NCI-H524 (cell line): ENCODE results near the gene TCEANC.
"Not testable (repeated sequence)": the region's sequence is repeated elsewhere in the genome, so short reads cannot be mapped to it uniquely, and the experiment has no call there.

Experiments used
- DNase-seq, 2 experiments: peaks; one replicate each; lab custom pipeline; 2025; lab: John Stamatoyannopoulos, UW

The TCEANC gene

GRCh38 chrX:13658602-13659001 lies 5.7 kb downstream of the TCEANC start:
- DNase-seq, result peak; percentile 7 to 45

- no peak for DNase-seq
Observed at GRCh38 chrX:13659063-13659462, 6.1 kb downstream of the TCEANC start.

GRCh38 chrX:13661735-13662288 lies 8.9 kb downstream of the TCEANC start:
- no peak for DNase-seq

- no peak for DNase-seq
Observed at GRCh38 chrX:13662355-13662791, 9.4 kb downstream of the TCEANC start.

GRCh38 chrX:13664020-13664419 lies 11.1 kb downstream of the TCEANC start:
- no peak for DNase-seq

GRCh38 chrX:13666836-13667235 lies 13.9 kb downstream of the TCEANC start:
- DNase-seq, result no peak

- DNase-seq, result no peak
Observed at GRCh38 chrX:13667919-13668318, 15.0 kb downstream of the TCEANC start.

- DNase-seq, result no peak
Observed at GRCh38 chrX:13669246-13669737, 16.4 kb downstream of the TCEANC start.

- DNase-seq, result not testable (repeated sequence)
Observed at GRCh38 chrX:13669755-13670154, 16.8 kb downstream of the TCEANC start.

- DNase-seq, result no peak
Observed at GRCh38 chrX:13670197-13670596, 17.3 kb downstream of the TCEANC start.

- no peak for DNase-seq
Observed at GRCh38 chrX:13673016-13673415, 20.1 kb downstream of the TCEANC start.

- no peak for DNase-seq
Observed at GRCh38 chrX:13676885-13677284, 23.9 kb downstream of the TCEANC start.

GRCh38 chrX:13679700-13680099 lies 26.8 kb downstream of the TCEANC start:
- not testable (repeated sequence) for DNase-seq

- DNase-seq, result no peak
Observed at GRCh38 chrX:13681595-13681994, 28.7 kb downstream of the TCEANC start.

GRCh38 chrX:13684361-13684760 lies 31.4 kb downstream of the TCEANC start:
- no peak for DNase-seq

GRCh38 chrX:13685126-13685763 lies 32.3 kb downstream of the TCEANC start:
- DNase-seq, result no peak

GRCh38 chrX:13687203-13687602 lies 34.3 kb downstream of the TCEANC start:
- no peak for DNase-seq

GRCh38 chrX:13688384-13688957 lies 35.5 kb downstream of the TCEANC start:
- DNase-seq, result peak in 1 of 2 experiments; percentile 13

GRCh38 chrX:13688958-13689740 lies 36.2 kb downstream of the TCEANC start, which contains the start of gene RAB9A:
Gene RAB9A (plus strand): TSS chrX:13689128. CDS start chrX:13708747, 19,619 bp downstream.
- DNase-seq, result peak; percentile 63 to 77

GRCh38 chrX:13689741-13690211 lies 36.8 kb downstream of the TCEANC start:
- peak in 1 of 2 experiments; percentile 44 for DNase-seq

GRCh38 chrX:13690836-13691235 lies 37.9 kb downstream of the TCEANC start:
- no peak for DNase-seq

GRCh38 chrX:13691841-13692371 lies 39.0 kb downstream of the TCEANC start:
- DNase-seq, result peak in 1 of 2 experiments; percentile 12
